Hematopoietic multipotent progenitor cell treated with erythropoietin and hydrocortisone succinate and interleukin-3 and kit ligand, for 4 days (in vitro differentiated cells): ENCODE measurements around the gene RPH3AL.
"Not testable (repeated sequence)": the region's sequence is repeated elsewhere in the genome, so short reads cannot be mapped to it uniquely, and the experiment has no call there.

Experiments
- DNase-seq: peaks from one replicate; pipeline ENCODE4 v3.0.0-alpha.2; 2015

The RPH3AL gene

GRCh38 chr17:280901-281300, 71.7 kb downstream of the RPH3AL start:
- no peak for DNase-seq

GRCh38 chr17:280216-280615, 72.4 kb downstream of the RPH3AL start:
- DNase-seq = no peak

- no peak for DNase-seq
Observed at GRCh38 chr17:279776-280175, 72.8 kb downstream of the RPH3AL start.

- DNase-seq = no peak
Observed at GRCh38 chr17:279331-279730, 73.3 kb downstream of the RPH3AL start.

- DNase-seq = no peak
Observed at GRCh38 chr17:278676-279059, 73.9 kb downstream of the RPH3AL start.

GRCh38 chr17:278055-278675, 74.4 kb downstream of the RPH3AL start:
- no peak for DNase-seq

GRCh38 chr17:274902-275301, 77.7 kb downstream of the RPH3AL start:
- DNase-seq = no peak

- DNase-seq = no peak
Observed at GRCh38 chr17:273981-274832, 78.4 kb downstream of the RPH3AL start.

- DNase-seq = not testable (repeated sequence)
Observed at GRCh38 chr17:272856-273255, 79.8 kb downstream of the RPH3AL start.

GRCh38 chr17:271928-272623, 80.5 kb downstream of the RPH3AL start:
- not testable (repeated sequence) for DNase-seq

- no peak for DNase-seq
Observed at GRCh38 chr17:269616-270514, 82.7 kb downstream of the RPH3AL start.

- DNase-seq = no peak
Observed at GRCh38 chr17:266701-267667, 85.6 kb downstream of the RPH3AL start.

- DNase-seq = no peak
Observed at GRCh38 chr17:266219-266618, 86.4 kb downstream of the RPH3AL start.

GRCh38 chr17:265718-266117, 86.9 kb downstream of the RPH3AL start:
- no peak for DNase-seq

GRCh38 chr17:263773-264172, 88.8 kb downstream of the RPH3AL start:
- no peak for DNase-seq

- DNase-seq = no peak
Observed at GRCh38 chr17:263271-263670, 89.3 kb downstream of the RPH3AL start.

- DNase-seq = no peak
Observed at GRCh38 chr17:261635-262034, 91.0 kb downstream of the RPH3AL start.

- no peak for DNase-seq
Observed at GRCh38 chr17:260944-261343, 91.7 kb downstream of the RPH3AL start.

GRCh38 chr17:260031-260791, 92.4 kb downstream of the RPH3AL start:
- DNase-seq = no peak

- DNase-seq = no peak
Observed at GRCh38 chr17:259341-259976, 93.1 kb downstream of the RPH3AL start.
